Gastroesophageal sphincter (tissue), 3 donors: Measurements from ENCODE around the gene SPIN1.

Source experiments
- EP300 ChIP-seq: sonication (generic); formaldehyde crosslinking; IDR thresholded peaks from one replicate; pipeline ENCODE4 v1.6.1; 2017; ENCODE audit warnings: antibody characterized with exemption, mild to moderate bottlenecking
- POLR2A ChIP-seq, 2 donors: fragments of 450-650 bp; IDR thresholded peaks; one replicate each; pipeline ENCODE4 v1.6.1; 2017; ENCODE audit warnings: antibody characterized with exemption in 2 of 2, mild to moderate bottlenecking in 2 of 2, moderate library complexity in 1 of 2
- TF ChIP-seq, protein P1 (sequence below), 4 experiments: fragments of 200-600 bp in 2 of 4; fragments of 450-650 bp in 2 of 4; sonication (generic) in 1 of 4; IDR thresholded peaks; one replicate each; pipeline ENCODE4 v1.5.1; 2017 to 2019; ENCODE audit warnings: antibody characterized with exemption in 4 of 4, mild to moderate bottlenecking in 2 of 4, moderate library complexity in 2 of 4

DNA sequence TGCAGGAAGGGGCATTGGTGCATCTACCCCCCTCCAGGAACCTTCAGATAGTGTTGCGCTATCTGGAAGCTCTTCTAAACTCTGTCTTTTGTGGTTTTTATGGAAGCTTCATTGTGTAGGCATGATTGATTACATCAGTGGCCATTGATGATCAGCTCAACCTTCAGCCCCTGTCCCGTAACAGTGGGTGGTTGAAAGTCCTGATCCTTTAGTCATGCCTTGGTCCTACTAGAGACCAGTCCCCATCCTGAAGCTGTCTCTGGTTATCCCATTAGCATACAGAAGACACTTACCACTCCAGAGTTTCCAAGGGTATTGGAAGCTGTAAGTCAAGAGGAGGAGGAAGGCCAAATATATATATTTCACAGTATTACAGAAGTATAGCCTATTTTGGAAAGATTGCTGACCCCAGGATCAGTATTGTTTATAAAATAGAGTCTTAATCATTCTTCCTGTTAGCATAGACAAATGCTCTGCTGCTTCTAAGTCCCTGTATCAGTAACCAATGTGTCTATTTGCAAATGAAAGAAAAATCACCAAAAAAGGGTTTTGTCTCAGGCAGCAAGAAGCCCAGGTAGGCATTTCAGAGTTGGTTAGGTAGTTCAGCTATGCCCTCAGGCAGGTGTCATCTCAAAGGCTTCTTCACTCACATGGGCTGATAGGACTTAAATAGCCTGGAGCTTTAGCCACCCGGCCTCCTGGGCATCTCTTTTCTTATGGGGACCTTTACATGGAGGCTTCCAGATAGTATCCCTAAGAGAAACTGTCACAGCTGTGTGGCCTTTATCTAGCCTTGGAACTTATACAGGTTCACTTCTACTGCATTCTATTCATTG, 41.6 kb downstream of the SPIN1 start:
- TF ChIP-seq, protein P1, sequence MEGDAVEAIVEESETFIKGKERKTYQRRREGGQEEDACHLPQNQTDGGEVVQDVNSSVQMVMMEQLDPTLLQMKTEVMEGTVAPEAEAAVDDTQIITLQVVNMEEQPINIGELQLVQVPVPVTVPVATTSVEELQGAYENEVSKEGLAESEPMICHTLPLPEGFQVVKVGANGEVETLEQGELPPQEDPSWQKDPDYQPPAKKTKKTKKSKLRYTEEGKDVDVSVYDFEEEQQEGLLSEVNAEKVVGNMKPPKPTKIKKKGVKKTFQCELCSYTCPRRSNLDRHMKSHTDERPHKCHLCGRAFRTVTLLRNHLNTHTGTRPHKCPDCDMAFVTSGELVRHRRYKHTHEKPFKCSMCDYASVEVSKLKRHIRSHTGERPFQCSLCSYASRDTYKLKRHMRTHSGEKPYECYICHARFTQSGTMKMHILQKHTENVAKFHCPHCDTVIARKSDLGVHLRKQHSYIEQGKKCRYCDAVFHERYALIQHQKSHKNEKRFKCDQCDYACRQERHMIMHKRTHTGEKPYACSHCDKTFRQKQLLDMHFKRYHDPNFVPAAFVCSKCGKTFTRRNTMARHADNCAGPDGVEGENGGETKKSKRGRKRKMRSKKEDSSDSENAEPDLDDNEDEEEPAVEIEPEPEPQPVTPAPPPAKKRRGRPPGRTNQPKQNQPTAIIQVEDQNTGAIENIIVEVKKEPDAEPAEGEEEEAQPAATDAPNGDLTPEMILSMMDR (IDR thresholded peaks at IDR 0.05) = no peak
- TF ChIP-seq POLR2A (IDR thresholded peaks at IDR 0.05) = no peak
- no peak for TF ChIP-seq EP300
